OCI-LY7 (cell line): ENCODE data around the gene LRRN3. TPM values are rescaled to one million over a fixed set of nuclear protein-coding genes. Genes with fewer than 3 reads are reported as not detected.

Source experiments
- BruUV-seq: library from RNA; stranded (reverse); fragments of 400-500 nt; replicated peaks from 2 replicates; lab custom pipeline; 2021; lab: Mats Ljungman, UMichigan
- CTCF ChIA-PET: fragments of 300-600 bp; sonication (Branson Sonifier 250); formaldehyde crosslinking; loops from one replicate; lab custom pipeline; 2022; ENCODE audit warnings: antibody characterized with exemption; ENCODE audit not compliant: unreplicated experiment; lab: Charles Lee
- POLR2A ChIA-PET: fragments of 300-600 bp; sonication (Branson Sonifier 250); formaldehyde crosslinking; loops from one replicate; lab custom pipeline; 2022; ENCODE audit warnings: antibody characterized with exemption; lab: Charles Lee
- DNase-seq: peaks from one replicate; pipeline ENCODE4 v3.0.0-alpha.2; 2015; ENCODE audit warnings: low spot score
- H2AFZ ChIP-seq: fragments of 200-600 bp; sonication (generic), shearing (Covaris generic); 2 replicates; pipeline ENCODE4 v1.6.1; 2014; ENCODE audit warnings: mild to moderate bottlenecking, antibody characterized with exemption, low read length, moderate library complexity
- H3K27ac ChIP-seq: fragments of 200-600 bp; sonication (generic); 2 replicates; pipeline ENCODE4 v1.5.1; 2014; ENCODE audit warnings: mixed run types, low read depth, mild to moderate bottlenecking, moderate library complexity, low read length, inconsistent platforms; ENCODE audit not compliant: poor library complexity, severe bottlenecking
- H3K36me3 ChIP-seq: fragments of 200-600 bp; sonication (generic); 2 replicates; pipeline ENCODE4 v1.6.1; 2014; ENCODE audit warnings: mild to moderate bottlenecking, antibody characterized with exemption, low read length, moderate library complexity, mixed read lengths; ENCODE audit not compliant: insufficient read depth
- H3K4me1 ChIP-seq: fragments of 200-600 bp; sonication (generic); 2 replicates; pipeline ENCODE4 v1.5.1; 2014; ENCODE audit warnings: mild to moderate bottlenecking, low read length; ENCODE audit not compliant: insufficient read depth, poor library complexity, severe bottlenecking
- H3K4me2 ChIP-seq: fragments of 200-600 bp; sonication (generic); 2 replicates; pipeline ENCODE4 v1.6.1; 2014; ENCODE audit warnings: mild to moderate bottlenecking, low read length
- H3K4me3 ChIP-seq: fragments of 200-600 bp; sonication (generic); 2 replicates; pipeline ENCODE4 v1.5.1; 2014; ENCODE audit warnings: mild to moderate bottlenecking, low read depth, low read length; ENCODE audit not compliant: poor library complexity, severe bottlenecking
- H3K79me2 ChIP-seq: fragments of 200-600 bp; sonication (generic); 2 replicates; pipeline ENCODE4 v1.6.1; 2016; ENCODE audit warnings: low read depth, mild to moderate bottlenecking, low read length, moderate library complexity, mixed read lengths; ENCODE audit not compliant: insufficient read depth
- H3K9me2 ChIP-seq: fragments of 200-600 bp; sonication (generic); 2 replicates; pipeline ENCODE4 v1.6.1; 2016; ENCODE audit warnings: mild to moderate bottlenecking, low read length, mixed read lengths; ENCODE audit not compliant: insufficient read depth
- H3K9me3 ChIP-seq: fragments of 200-600 bp; sonication (generic); 2 replicates; pipeline ENCODE4 v1.6.1; 2014; ENCODE audit warnings: mild to moderate bottlenecking, mixed run types, low read length, mixed read lengths
- H4K20me1 ChIP-seq: fragments of 200-600 bp; sonication (generic); 2 replicates; pipeline ENCODE4 v1.6.1; 2014; ENCODE audit warnings: mild to moderate bottlenecking, antibody characterized with exemption, low read length, moderate library complexity, mixed read lengths; ENCODE audit not compliant: insufficient read depth
- CTCF ChIP-seq: fragments of 200-600 bp; sonication (generic); conservative IDR thresholded peaks from 2 replicates; pipeline ENCODE4 v1.5.1; 2014; ENCODE audit warnings: mild to moderate bottlenecking, antibody characterized with exemption, low read length, moderate library complexity, mixed read lengths
- EZH2phosphoT487 ChIP-seq: fragments of 200-600 bp; sonication (generic); IDR thresholded peaks from 2 replicates; pipeline ENCODE4 v1.6.1; 2018; ENCODE audit warnings: low read depth, borderline replicate concordance, mild to moderate bottlenecking, mixed run types, antibody characterized with exemption, low read length, moderate library complexity, mixed read lengths
- intact Hi-C: fragments of 100-400 bp; cut with micrococcal nuclease; formaldehyde crosslinking; loops from one replicate; pipeline ENCODE4 v1.10.0; 2022; ENCODE audit not compliant: unreplicated experiment
- total RNA-seq, 2 experiments: library from RNA; depleted of rRNA in 1 of 2; stranded (reverse); fragments of >200 nt in 1 of 2; shearing (Covaris generic) in 1 of 2; gene quantifications; 2 replicates each; pipeline ENCODE4 v1.2.3, GENCODE V29; 2014 to 2022

The LRRN3 gene
- total RNA-seq, 2 experiments from 2014 or later, result not detected

- Histone ChIP-seq H3K4me2 (no peak overlapping the region), H3K27ac (no peak overlapping the region), H3K4me3 (no peak overlapping the region), H3K79me2 (no peaks in the 10 kb centered on the region), H3K9me3 (no peaks in the 10 kb centered on the region), H3K36me3 (no peaks in the 10 kb centered on the region), H4K20me1 (no peaks in the 10 kb centered on the region), H2AFZ (no peak overlapping the region), H3K9me2 (no peaks in the 10 kb centered on the region), H3K4me1 (no peaks in the 10 kb centered on the region)
- BruUV-seq, result no TSS peak
- intact Hi-C loops, result no loop called here
- TF ChIP-seq EZH2phosphoT487, result no peak
- no peak for TF ChIP-seq CTCF
- POLR2A ChIA-PET, result no interaction called here
- CTCF ChIA-PET, result no interaction called here
- no peak for DNase-seq
Observed at GRCh38 chr7:111051832-111052231, 39.1 kb upstream of the LRRN3 start.

- no peaks in the 10 kb centered on the region for H3K36me3 ChIP-seq
- H3K27ac ChIP-seq, result no peak overlapping the region
- intact Hi-C loops, result no loop called here
- H2AFZ ChIP-seq, result no peak overlapping the region
- H3K4me2 ChIP-seq, result no peak overlapping the region
- no peaks in the 10 kb centered on the region for H3K79me2 ChIP-seq
- no peaks in the 10 kb centered on the region for H3K9me3 ChIP-seq
- no peaks in the 10 kb centered on the region for H3K4me1 ChIP-seq
- no peak overlapping the region for H3K4me3 ChIP-seq
- DNase-seq, result no peak
- POLR2A ChIA-PET, result no interaction called here
- no TSS peak for BruUV-seq
- H3K9me2 ChIP-seq, result no peaks in the 10 kb centered on the region
- TF ChIP-seq CTCF, result no peak
- TF ChIP-seq EZH2phosphoT487, result no peak
- CTCF ChIA-PET, result no interaction called here
- H4K20me1 ChIP-seq, result no peaks in the 10 kb centered on the region
Observed at GRCh38 chr7:111053035-111053434, 37.9 kb upstream of the LRRN3 start.

GRCh38 chr7:111056371-111056770 is 34.6 kb upstream of the LRRN3 start:
- Histone ChIP-seq H2AFZ (no peak overlapping the region), H3K36me3 (no peaks in the 10 kb centered on the region), H3K9me2 (no peaks in the 10 kb centered on the region), H3K4me3 (no peak overlapping the region), H3K27ac (no peak overlapping the region), H4K20me1 (no peaks in the 10 kb centered on the region), H3K4me1 (no peaks in the 10 kb centered on the region), H3K4me2 (no peak overlapping the region), H3K79me2 (no peaks in the 10 kb centered on the region), H3K9me3 (no peaks in the 10 kb centered on the region)
- CTCF ChIA-PET, result no interaction called here
- BruUV-seq, result no TSS peak
- no peak for DNase-seq
- POLR2A ChIA-PET, result no interaction called here
- no peak for TF ChIP-seq EZH2phosphoT487
- no peak for TF ChIP-seq CTCF
- intact Hi-C loops, result no loop called here
